OCI-LY7 (cell line): Measurements from ENCODE around the gene MACF1. TPM values are rescaled to one million over a fixed set of nuclear protein-coding genes. Genes with fewer than 3 reads are reported as not detected.

ENCODE experiments used
- BruUV-seq: library from RNA; stranded (reverse); fragments of 400-500 nt; replicated peaks from 2 replicates; lab custom pipeline; 2021; lab: Mats Ljungman, UMichigan
- CTCF ChIA-PET: fragments of 300-600 bp; sonication (Branson Sonifier 250); formaldehyde crosslinking; loops from one replicate; lab custom pipeline; 2022; ENCODE audit warnings: antibody characterized with exemption; ENCODE audit not compliant: unreplicated experiment; lab: Charles Lee
- POLR2A ChIA-PET: fragments of 300-600 bp; sonication (Branson Sonifier 250); formaldehyde crosslinking; loops from one replicate; lab custom pipeline; 2022; ENCODE audit warnings: antibody characterized with exemption; lab: Charles Lee
- DNase-seq: peaks from one replicate; pipeline ENCODE4 v3.0.0-alpha.2; 2015; ENCODE audit warnings: low spot score
- H2AFZ ChIP-seq: fragments of 200-600 bp; sonication (generic), shearing (Covaris generic); 2 replicates; pipeline ENCODE4 v1.6.1; 2014; ENCODE audit warnings: mild to moderate bottlenecking, antibody characterized with exemption, low read length, moderate library complexity
- H3K27ac ChIP-seq: fragments of 200-600 bp; sonication (generic); 2 replicates; pipeline ENCODE4 v1.5.1; 2014; ENCODE audit warnings: mixed run types, low read depth, mild to moderate bottlenecking, moderate library complexity, low read length, inconsistent platforms; ENCODE audit not compliant: poor library complexity, severe bottlenecking
- H3K36me3 ChIP-seq: fragments of 200-600 bp; sonication (generic); 2 replicates; pipeline ENCODE4 v1.6.1; 2014; ENCODE audit warnings: mild to moderate bottlenecking, antibody characterized with exemption, low read length, moderate library complexity, mixed read lengths; ENCODE audit not compliant: insufficient read depth
- H3K4me1 ChIP-seq: fragments of 200-600 bp; sonication (generic); 2 replicates; pipeline ENCODE4 v1.5.1; 2014; ENCODE audit warnings: mild to moderate bottlenecking, low read length; ENCODE audit not compliant: insufficient read depth, poor library complexity, severe bottlenecking
- H3K4me2 ChIP-seq: fragments of 200-600 bp; sonication (generic); 2 replicates; pipeline ENCODE4 v1.6.1; 2014; ENCODE audit warnings: mild to moderate bottlenecking, low read length
- H3K4me3 ChIP-seq: fragments of 200-600 bp; sonication (generic); 2 replicates; pipeline ENCODE4 v1.5.1; 2014; ENCODE audit warnings: mild to moderate bottlenecking, low read depth, low read length; ENCODE audit not compliant: poor library complexity, severe bottlenecking
- H3K79me2 ChIP-seq: fragments of 200-600 bp; sonication (generic); 2 replicates; pipeline ENCODE4 v1.6.1; 2016; ENCODE audit warnings: low read depth, mild to moderate bottlenecking, low read length, moderate library complexity, mixed read lengths; ENCODE audit not compliant: insufficient read depth
- H3K9me2 ChIP-seq: fragments of 200-600 bp; sonication (generic); 2 replicates; pipeline ENCODE4 v1.6.1; 2016; ENCODE audit warnings: mild to moderate bottlenecking, low read length, mixed read lengths; ENCODE audit not compliant: insufficient read depth
- H3K9me3 ChIP-seq: fragments of 200-600 bp; sonication (generic); 2 replicates; pipeline ENCODE4 v1.6.1; 2014; ENCODE audit warnings: mild to moderate bottlenecking, mixed run types, low read length, mixed read lengths
- H4K20me1 ChIP-seq: fragments of 200-600 bp; sonication (generic); 2 replicates; pipeline ENCODE4 v1.6.1; 2014; ENCODE audit warnings: mild to moderate bottlenecking, antibody characterized with exemption, low read length, moderate library complexity, mixed read lengths; ENCODE audit not compliant: insufficient read depth
- EZH2phosphoT487 ChIP-seq: fragments of 200-600 bp; sonication (generic); IDR thresholded peaks from 2 replicates; pipeline ENCODE4 v1.6.1; 2018; ENCODE audit warnings: low read depth, borderline replicate concordance, mild to moderate bottlenecking, mixed run types, antibody characterized with exemption, low read length, moderate library complexity, mixed read lengths
- intact Hi-C: fragments of 100-400 bp; cut with micrococcal nuclease; formaldehyde crosslinking; loops from one replicate; pipeline ENCODE4 v1.10.0; 2022; ENCODE audit not compliant: unreplicated experiment
- total RNA-seq, 2 experiments: library from RNA; depleted of rRNA in 1 of 2; stranded (reverse); fragments of >200 nt in 1 of 2; shearing (Covaris generic) in 1 of 2; gene quantifications; 2 replicates each; pipeline ENCODE4 v1.2.3, GENCODE V29; 2014 to 2022
- TF ChIP-seq, protein P1 (sequence below): fragments of 200-600 bp; sonication (generic); conservative IDR thresholded peaks from 2 replicates; pipeline ENCODE4 v1.5.1; 2014; ENCODE audit warnings: mild to moderate bottlenecking, antibody characterized with exemption, low read length, moderate library complexity, mixed read lengths

MACF1 gene
- total RNA-seq, 2 experiments from 2014 or later: 211 to 220 TPM

DNA sequence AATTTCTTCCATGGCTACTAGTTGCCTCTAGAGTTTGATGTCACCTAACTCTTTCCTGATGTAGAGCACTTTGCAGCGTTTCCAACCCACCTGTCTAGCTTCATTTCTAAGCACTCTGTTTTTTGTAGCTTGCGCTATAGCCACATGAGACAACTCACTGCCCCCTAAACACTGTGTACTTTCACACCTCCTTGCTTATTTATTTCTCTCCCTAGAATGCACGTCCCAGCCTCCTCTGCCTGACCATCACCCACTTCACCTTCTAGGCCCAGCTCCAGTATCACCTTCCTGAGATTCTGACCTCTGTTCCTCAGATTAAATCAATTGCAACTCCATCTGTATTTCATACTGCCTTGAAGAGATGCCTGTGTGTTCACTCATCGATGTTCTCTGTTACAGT is 32.5 kb downstream of the MACF1 start:
- H3K9me2 ChIP-seq: no peaks in the 10 kb centered on the region
- intact Hi-C loops: no loop called here
- peaks cover 17% of the 10 kb centered on the region for H3K79me2 ChIP-seq
- H3K4me2 ChIP-seq: no peak overlapping the region
- no peak overlapping the region for H2AFZ ChIP-seq
- no peaks in the 10 kb centered on the region for H3K9me3 ChIP-seq
- TF ChIP-seq EZH2phosphoT487: no peak
- TF ChIP-seq, protein P1, sequence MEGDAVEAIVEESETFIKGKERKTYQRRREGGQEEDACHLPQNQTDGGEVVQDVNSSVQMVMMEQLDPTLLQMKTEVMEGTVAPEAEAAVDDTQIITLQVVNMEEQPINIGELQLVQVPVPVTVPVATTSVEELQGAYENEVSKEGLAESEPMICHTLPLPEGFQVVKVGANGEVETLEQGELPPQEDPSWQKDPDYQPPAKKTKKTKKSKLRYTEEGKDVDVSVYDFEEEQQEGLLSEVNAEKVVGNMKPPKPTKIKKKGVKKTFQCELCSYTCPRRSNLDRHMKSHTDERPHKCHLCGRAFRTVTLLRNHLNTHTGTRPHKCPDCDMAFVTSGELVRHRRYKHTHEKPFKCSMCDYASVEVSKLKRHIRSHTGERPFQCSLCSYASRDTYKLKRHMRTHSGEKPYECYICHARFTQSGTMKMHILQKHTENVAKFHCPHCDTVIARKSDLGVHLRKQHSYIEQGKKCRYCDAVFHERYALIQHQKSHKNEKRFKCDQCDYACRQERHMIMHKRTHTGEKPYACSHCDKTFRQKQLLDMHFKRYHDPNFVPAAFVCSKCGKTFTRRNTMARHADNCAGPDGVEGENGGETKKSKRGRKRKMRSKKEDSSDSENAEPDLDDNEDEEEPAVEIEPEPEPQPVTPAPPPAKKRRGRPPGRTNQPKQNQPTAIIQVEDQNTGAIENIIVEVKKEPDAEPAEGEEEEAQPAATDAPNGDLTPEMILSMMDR: no peak
- H4K20me1 ChIP-seq: 0 out of 2 replicates have a peak, but pooled peaks cover 3% of the 10 kb centered on the region
- no TSS peak for BruUV-seq
- no peaks in the 10 kb centered on the region for H3K4me1 ChIP-seq
- H3K27ac ChIP-seq: no peak overlapping the region
- peaks cover 80% of the 10 kb centered on the region for H3K36me3 ChIP-seq
- POLR2A ChIA-PET: interaction anchor here (0.8 to 2.9 kb wide), 2 partner anchors 10 to 128 kb away, joined by 4 to 8 read pairs; no protein-coding TSS in a partner anchor
- no peak overlapping the region for H3K4me3 ChIP-seq
- DNase-seq: no peak
- CTCF ChIA-PET: no interaction called here

DNA sequence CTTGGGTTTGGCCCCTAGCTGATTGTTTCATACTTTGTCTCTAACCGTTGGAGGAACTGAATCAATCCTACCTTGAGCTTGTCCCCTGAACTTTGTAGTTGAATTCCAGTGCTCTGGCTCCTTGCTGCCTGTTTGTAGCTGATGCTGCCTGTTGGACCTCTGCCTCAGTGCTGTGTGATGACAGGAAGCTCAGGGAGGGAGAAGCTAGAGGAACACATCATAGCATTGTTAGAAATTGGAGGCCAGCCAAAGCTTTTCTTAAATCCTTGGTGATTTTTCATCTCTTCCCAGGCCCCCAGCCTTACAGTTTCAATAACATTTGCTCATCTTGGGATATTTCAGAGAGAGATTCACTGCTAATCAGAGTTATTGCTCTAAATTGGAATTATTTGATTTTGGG is 34.0 kb downstream of the MACF1 start:
- Histone ChIP-seq H4K20me1 (0 out of 2 replicates have a peak, but pooled peaks cover 3% of the 10 kb centered on the region), H3K9me2 (no peaks in the 10 kb centered on the region), H3K9me3 (no peaks in the 10 kb centered on the region), H2AFZ (no peak overlapping the region), H3K4me2 (no peak overlapping the region), H3K4me1 (peaks cover 11% of the 10 kb centered on the region), H3K79me2 (peaks cover 21% of the 10 kb centered on the region), H3K4me3 (no peak overlapping the region), H3K27ac (no peak overlapping the region), H3K36me3 (peaks cover 78% of the 10 kb centered on the region)
- DNase-seq: no peak
- CTCF ChIA-PET: no interaction called here
- POLR2A ChIA-PET: interaction anchor here (0.6 to 2.9 kb wide), 9 partner anchors 9 to 1304 kb away, joined by 3 to 8 read pairs (median 4); no protein-coding TSS in a partner anchor
- no peak for TF ChIP-seq EZH2phosphoT487
- TF ChIP-seq, protein P1: no peak
- intact Hi-C loops: no loop called here
- no TSS peak for BruUV-seq

DNA sequence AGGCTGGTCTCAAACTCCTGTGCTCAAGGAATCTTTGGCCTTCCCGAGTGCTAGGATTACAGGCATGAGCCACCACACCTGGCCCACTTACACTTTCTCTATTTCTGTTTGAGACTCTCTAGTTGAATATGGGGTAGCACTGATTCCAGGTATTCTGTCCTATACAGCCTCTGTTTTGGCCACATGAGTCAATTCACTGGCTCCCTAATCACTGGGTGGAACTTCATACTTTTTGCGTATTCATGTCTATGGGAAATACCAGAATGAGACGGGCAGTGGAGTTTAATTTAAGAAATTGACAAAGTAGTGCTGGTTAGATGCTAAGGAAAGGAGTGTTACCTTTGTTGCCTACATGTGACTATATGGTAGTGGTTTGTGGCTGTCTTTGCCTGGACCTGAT is 35.5 kb downstream of the MACF1 start:
- no peak for TF ChIP-seq EZH2phosphoT487
- TF ChIP-seq, protein P1: no peak
- POLR2A ChIA-PET: no interaction called here
- H3K79me2 ChIP-seq: peaks cover 27% of the 10 kb centered on the region
- no peak overlapping the region for H3K4me2 ChIP-seq
- H4K20me1 ChIP-seq: 0 out of 2 replicates have a peak, but pooled peaks cover 3% of the 10 kb centered on the region
- CTCF ChIA-PET: no interaction called here
- no peaks in the 10 kb centered on the region for H3K9me2 ChIP-seq
- H3K4me1 ChIP-seq: peaks cover 13% of the 10 kb centered on the region
- no peak overlapping the region for H3K27ac ChIP-seq
- DNase-seq: no peak
- no peaks in the 10 kb centered on the region for H3K9me3 ChIP-seq
- no peak overlapping the region for H3K4me3 ChIP-seq
- no TSS peak for BruUV-seq
- H3K36me3 ChIP-seq: peaks cover 86% of the 10 kb centered on the region
- no peak overlapping the region for H2AFZ ChIP-seq
- intact Hi-C loops: no loop called here
